GM12878 (cell line): Measurements from ENCODE around the gene CTSH. TPM values are rescaled to one million over a fixed set of nuclear protein-coding genes. Genes with fewer than 3 reads are reported as not detected.

Experiments
- ATF7 ChIP-seq: fragments of 450-650 bp; IDR thresholded peaks from 2 replicates; pipeline ENCODE4 v1.6.1; 2016; ENCODE audit warnings: low read depth, mild to moderate bottlenecking
- BRCA1 ChIP-seq: IDR thresholded peaks from 2 replicates; pipeline ENCODE4 v1.6.1; 2011; ENCODE audit warnings: low read depth, low read length, improper control_type of control experiment
- CBX3 ChIP-seq: fragments of 200-600 bp; sonication (generic); IDR thresholded peaks from 2 replicates; pipeline ENCODE4 v1.6.1; 2016; ENCODE audit warnings: low read depth, borderline replicate concordance
- ETV6 ChIP-seq, 2 experiments: fragments of 450-650 bp in 1 of 2; IDR thresholded peaks in 1 of 2; conservative IDR thresholded peaks in 1 of 2; 2 replicates each; pipeline ENCODE4 v1.6.1; 2014; ENCODE audit warnings: antibody characterized with exemption in 1 of 2, borderline replicate concordance in 1 of 2, low read depth in 1 of 2, mild to moderate bottlenecking in 1 of 2, moderate library complexity in 1 of 2
- FOXK2 ChIP-seq: fragments of 450-650 bp; IDR thresholded peaks from 2 replicates; pipeline ENCODE4 v1.6.1; 2017; ENCODE audit warnings: mild to moderate bottlenecking, moderate library complexity
- LARP7 ChIP-seq: fragments of 450-650 bp; IDR thresholded peaks from 2 replicates; pipeline ENCODE4 v1.6.1; 2017; ENCODE audit warnings: mild to moderate bottlenecking
- SIX5 ChIP-seq: IDR thresholded peaks from 2 replicates; pipeline ENCODE4 v1.6.1; 2011; ENCODE audit warnings: mild to moderate bottlenecking, low read depth, low read length, moderate library complexity; ENCODE audit not compliant: severe bottlenecking
- YBX1 ChIP-seq: fragments of 450-650 bp; IDR thresholded peaks from 2 replicates; pipeline ENCODE4 v1.6.1; 2016; ENCODE audit warnings: antibody characterized with exemption
- ZBTB40 ChIP-seq: fragments of 450-650 bp; IDR thresholded peaks from 2 replicates; pipeline ENCODE4 v1.6.1; 2016; ENCODE audit warnings: mild to moderate bottlenecking, moderate library complexity, borderline replicate concordance
- polyA plus RNA-seq, 11 experiments: library from polyadenylated mRNA; depleted of rRNA in 4 of 11; unstranded in 6 of 11; stranded (reverse) in 5 of 11; fragments of >200 nt; fragmentation: Nextera tagmentation in 4 of 11; fragmentation: Illumina TruSeq in 1 of 11; extraction: Ambion mirVana in 4 of 11; extraction: Trizol in 1 of 11; gene quantifications; 1 replicate in 1 of 11; 2 replicates in 10 of 11; pipeline versions ENCODE4 v1.2.1 to v1.2.3, GENCODE V29; 2011 to 2016; ENCODE audit warnings: inconsistent platforms in 2 of 11, missing spikeins in 2 of 11, low read depth in 1 of 11
- total RNA-seq, 4 experiments: library from RNA; depleted of rRNA in 3 of 4; stranded (reverse); fragments of >200 nt in 3 of 4; fragmentation: Illumina TruSeq in 1 of 4; extraction: Trizol in 1 of 4; gene quantifications; 2 replicates each; pipeline versions ENCODE4 v1.2.1 to v1.2.3, GENCODE V29; 2013 to 2021
- TF ChIP-seq, protein P1 (sequence below): IDR thresholded peaks from 2 replicates; pipeline ENCODE4 v1.6.1; 2012; ENCODE audit warnings: improper control_type of control experiment, low read depth, low read length; ENCODE audit not compliant: insufficient replicate concordance

CTSH gene
- total and polyA plus RNA-seq, 10 of the 15 experiments (the other 5 are each of a cell fraction or from before 2014, with no cell fraction given): 30.2 to 1,212 (median 519) TPM

GRCh38 chr15:78909160-78909695 lies 35.6 kb downstream of the CTSH start (continued):
- TF ChIP-seq, protein P1, sequence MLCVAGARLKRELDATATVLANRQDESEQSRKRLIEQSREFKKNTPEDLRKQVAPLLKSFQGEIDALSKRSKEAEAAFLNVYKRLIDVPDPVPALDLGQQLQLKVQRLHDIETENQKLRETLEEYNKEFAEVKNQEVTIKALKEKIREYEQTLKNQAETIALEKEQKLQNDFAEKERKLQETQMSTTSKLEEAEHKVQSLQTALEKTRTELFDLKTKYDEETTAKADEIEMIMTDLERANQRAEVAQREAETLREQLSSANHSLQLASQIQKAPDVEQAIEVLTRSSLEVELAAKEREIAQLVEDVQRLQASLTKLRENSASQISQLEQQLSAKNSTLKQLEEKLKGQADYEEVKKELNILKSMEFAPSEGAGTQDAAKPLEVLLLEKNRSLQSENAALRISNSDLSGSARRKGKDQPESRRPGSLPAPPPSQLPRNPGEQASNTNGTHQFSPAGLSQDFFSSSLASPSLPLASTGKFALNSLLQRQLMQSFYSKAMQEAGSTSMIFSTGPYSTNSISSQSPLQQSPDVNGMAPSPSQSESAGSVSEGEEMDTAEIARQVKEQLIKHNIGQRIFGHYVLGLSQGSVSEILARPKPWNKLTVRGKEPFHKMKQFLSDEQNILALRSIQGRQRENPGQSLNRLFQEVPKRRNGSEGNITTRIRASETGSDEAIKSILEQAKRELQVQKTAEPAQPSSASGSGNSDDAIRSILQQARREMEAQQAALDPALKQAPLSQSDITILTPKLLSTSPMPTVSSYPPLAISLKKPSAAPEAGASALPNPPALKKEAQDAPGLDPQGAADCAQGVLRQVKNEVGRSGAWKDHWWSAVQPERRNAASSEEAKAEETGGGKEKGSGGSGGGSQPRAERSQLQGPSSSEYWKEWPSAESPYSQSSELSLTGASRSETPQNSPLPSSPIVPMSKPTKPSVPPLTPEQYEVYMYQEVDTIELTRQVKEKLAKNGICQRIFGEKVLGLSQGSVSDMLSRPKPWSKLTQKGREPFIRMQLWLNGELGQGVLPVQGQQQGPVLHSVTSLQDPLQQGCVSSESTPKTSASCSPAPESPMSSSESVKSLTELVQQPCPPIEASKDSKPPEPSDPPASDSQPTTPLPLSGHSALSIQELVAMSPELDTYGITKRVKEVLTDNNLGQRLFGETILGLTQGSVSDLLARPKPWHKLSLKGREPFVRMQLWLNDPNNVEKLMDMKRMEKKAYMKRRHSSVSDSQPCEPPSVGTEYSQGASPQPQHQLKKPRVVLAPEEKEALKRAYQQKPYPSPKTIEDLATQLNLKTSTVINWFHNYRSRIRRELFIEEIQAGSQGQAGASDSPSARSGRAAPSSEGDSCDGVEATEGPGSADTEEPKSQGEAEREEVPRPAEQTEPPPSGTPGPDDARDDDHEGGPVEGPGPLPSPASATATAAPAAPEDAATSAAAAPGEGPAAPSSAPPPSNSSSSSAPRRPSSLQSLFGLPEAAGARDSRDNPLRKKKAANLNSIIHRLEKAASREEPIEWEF: no peak
- no peak for TF ChIP-seq ATF7
- TF ChIP-seq SIX5: no peak
- no peak for TF ChIP-seq LARP7
- TF ChIP-seq BRCA1: no peak
- TF ChIP-seq CBX3: no peak
- TF ChIP-seq ETV6 (conservative IDR thresholded peaks at IDR 0.05 in 1 of 2, IDR thresholded peaks at IDR 0.05 in 1 of 2; ENCODE audit: borderline replicate concordance in 1 of 2, low read depth in 1 of 2): no peak
- no peak for TF ChIP-seq ZBTB40
- no peak for TF ChIP-seq YBX1
- TF ChIP-seq FOXK2: no peak
